T-helper 17 cell (primary cell): ENCODE data around the gene MOGAT2. TPM values are rescaled to one million over a fixed set of nuclear protein-coding genes. Genes with fewer than 3 reads are reported as not detected.
A peak's percentile ranks its signal among the peaks of the same experiment; 100 is the strongest.

Experiments used
- ATAC-seq: fragments of 150-1000 bp; cut with Tn5 transposase; 2 replicates; pipeline ENCODE4 v1.10.0; 2021; ENCODE audit warnings: mild to moderate bottlenecking, moderate library complexity
- DNase-seq, 3 donors: peaks; one replicate each; pipeline versions ENCODE4 v3.0.0 to v3.0.0-alpha.2; 2020 to 2021
- H3K9me3 ChIP-seq: one replicate; pipeline ENCODE4 v1.7.0; 2013; ENCODE audit warnings: low read length, mild to moderate bottlenecking; ENCODE audit not compliant: control insufficient read depth, poor library complexity, severe bottlenecking
- H3K27ac Mint-ChIP-seq: one replicate; pipeline ENCODE4 v1.8.0; 2022; ENCODE audit warnings: mild to moderate bottlenecking, moderate library complexity, mixed read lengths
- H3K27me3 Mint-ChIP-seq: one replicate; pipeline ENCODE4 v1.8.0; 2022; ENCODE audit warnings: mixed read lengths
- H3K36me3 Mint-ChIP-seq: one replicate; pipeline ENCODE4 v1.8.0; 2022; ENCODE audit warnings: low read depth, mixed read lengths
- H3K4me1 Mint-ChIP-seq: one replicate; pipeline ENCODE4 v1.8.0; 2022; ENCODE audit warnings: mild to moderate bottlenecking, mixed read lengths
- H3K4me3 Mint-ChIP-seq: one replicate; pipeline ENCODE4 v1.8.0; 2022; ENCODE audit warnings: mild to moderate bottlenecking, moderate library complexity, mixed read lengths
- total RNA-seq, 4 donors: library from RNA in 2 of 4; stranded (reverse) in 2 of 4; gene quantifications; one replicate each; pipeline ENCODE4 v1.2.3 and lab custom pipeline; 2022 to 2026

MOGAT2 gene
- total RNA-seq, 2 donors from 2014 or later, result not detected

DNA sequence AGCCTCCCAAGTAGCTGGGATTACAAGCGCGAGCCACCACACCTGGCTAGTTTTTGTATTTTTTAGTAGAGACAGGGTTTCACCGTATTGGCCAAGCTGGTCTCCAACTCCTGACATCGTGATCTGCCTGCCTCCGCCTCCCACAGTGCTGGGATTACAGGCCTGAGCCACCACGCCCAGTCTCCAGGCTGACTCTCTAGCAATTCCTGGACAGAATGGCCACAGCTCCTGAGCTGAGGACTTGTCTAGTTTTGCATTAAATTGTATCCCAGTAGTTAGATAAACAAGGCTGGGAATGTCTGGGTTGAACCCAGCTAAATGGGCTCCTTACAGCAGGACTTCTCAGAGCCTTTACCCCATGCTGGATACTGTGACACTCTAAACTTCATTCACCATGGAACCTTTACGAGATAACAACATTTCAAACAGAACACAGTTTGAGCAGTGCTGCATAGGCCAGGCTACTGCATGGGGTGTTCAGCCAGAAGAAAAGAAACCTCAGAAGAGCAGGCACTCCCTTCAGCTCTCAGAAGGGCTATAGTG lies 13.9 kb upstream of the MOGAT2 start:
- Mint-ChIP-seq H3K27me3 (peaks cover 49% of the 10 kb centered on the region), H3K36me3 (peaks cover 5% of the 10 kb centered on the region), H3K4me1 (peaks cover 9% of the 10 kb centered on the region), H3K27ac (no peak overlapping the region), H3K4me3 (no peak overlapping the region)
- no peak for ATAC-seq
- no peak for DNase-seq
- H3K9me3 ChIP-seq, result no peaks in the 10 kb centered on the region

DNA sequence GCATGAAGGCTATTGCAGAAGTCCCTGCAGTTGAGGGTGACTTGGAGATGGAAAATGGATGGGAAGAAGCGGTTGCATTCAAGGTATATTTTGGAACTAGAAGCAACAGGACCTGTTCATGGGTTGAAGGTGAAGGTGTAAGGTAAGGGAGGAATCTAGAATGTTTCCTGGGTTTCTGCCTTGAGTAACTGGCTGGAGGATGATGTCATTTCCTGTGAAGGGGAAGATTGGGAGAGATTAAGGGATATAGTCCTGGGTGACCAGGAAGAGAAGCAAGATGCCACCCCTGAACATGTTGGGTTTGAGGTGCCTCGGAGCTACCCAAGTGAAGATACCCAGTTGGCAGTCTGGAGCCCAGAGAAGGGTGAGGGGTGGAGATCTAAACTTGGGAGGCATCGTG lies 12.1 kb upstream of the MOGAT2 start:
- Mint-ChIP-seq H3K4me1 (peaks cover 9% of the 10 kb centered on the region), H3K27me3 (peaks cover 32% of the 10 kb centered on the region), H3K36me3 (peaks cover 2% of the 10 kb centered on the region), H3K27ac (no peak overlapping the region), H3K4me3 (no peak overlapping the region)
- ATAC-seq (no peak), DNase-seq (no peak)
- H3K9me3 ChIP-seq, result no peaks in the 10 kb centered on the region

DNA sequence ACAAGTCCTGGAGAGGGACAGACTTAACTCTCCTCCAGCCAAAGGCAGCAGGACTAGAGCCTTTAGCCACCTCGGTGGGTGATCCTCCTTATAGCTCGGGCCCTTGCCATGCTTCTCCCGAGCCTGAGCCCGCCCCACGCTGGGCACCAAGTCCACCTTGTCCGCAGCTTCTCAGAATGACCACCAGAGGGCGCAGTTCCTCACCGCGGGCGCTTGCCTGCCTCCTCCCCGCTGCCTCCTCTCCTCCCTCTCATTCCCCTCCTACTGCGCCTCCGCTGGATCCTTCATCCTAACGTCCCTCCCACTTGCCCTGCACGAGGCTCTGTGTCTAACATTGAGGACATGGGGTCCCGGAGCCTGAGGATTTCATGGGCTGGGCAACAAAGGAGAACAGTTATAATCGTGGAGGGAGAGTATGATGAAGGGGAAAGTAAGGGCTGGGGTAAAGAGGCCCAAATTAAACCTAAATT lies 11.3 kb upstream of the MOGAT2 start:
- DNase-seq, result peak; percentile 37 to 51 (median 46)
- ATAC-seq, result peak; percentile 92
- H3K9me3 ChIP-seq, result no peaks in the 10 kb centered on the region
- Mint-ChIP-seq H3K27me3 (peaks cover 33% of the 10 kb centered on the region), H3K4me1 (peaks cover 9% of the 10 kb centered on the region), H3K36me3 (peaks cover 2% of the 10 kb centered on the region), H3K27ac (no peak overlapping the region), H3K4me3 (peak overlapping the region; percentile 52)

DNA sequence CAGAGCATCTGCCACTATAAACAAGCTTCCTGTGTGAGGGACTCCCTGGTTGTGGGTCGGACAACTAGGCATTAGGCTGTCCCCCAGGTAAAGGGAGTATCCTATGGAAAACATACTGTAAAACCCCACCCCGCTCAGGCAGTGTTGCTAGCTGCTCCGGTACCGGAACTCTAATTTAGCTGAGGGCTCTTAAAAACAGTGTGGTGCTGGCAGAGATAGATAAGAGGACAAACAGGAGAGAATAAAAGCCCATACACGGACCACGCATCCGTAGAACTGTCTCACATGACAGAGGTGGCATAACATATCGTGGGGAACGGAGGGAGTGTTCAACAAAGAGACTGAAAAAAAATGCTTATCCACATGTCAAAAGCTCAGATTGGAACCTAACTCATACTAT lies 3.4 kb upstream of the MOGAT2 start:
- no peaks in the 10 kb centered on the region for H3K9me3 ChIP-seq
- Mint-ChIP-seq H3K36me3 (no peaks in the 10 kb centered on the region), H3K4me1 (peaks cover 9% of the 10 kb centered on the region), H3K4me3 (no peak overlapping the region), H3K27me3 (peaks cover 20% of the 10 kb centered on the region), H3K27ac (no peak overlapping the region)
- ATAC-seq (no peak), DNase-seq (no peak)

DNA sequence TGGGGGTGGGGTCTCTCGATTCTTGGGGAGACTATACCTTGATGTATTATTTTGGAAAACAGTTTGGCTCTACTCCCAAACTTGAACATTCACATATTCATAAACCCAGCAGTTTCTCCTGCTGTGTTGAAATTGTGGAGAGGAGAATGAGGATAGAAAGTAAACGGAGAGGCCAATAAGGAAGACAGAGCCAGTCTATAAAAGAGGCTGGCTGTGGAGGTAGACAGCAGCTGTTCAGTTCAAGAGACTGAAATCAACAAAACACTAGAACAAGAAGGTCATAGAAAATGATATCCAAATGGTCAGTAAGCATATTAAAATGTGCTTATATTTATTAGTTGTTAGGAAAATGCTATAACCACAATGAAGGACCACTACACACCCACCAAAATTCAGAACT lies 1.9 kb upstream of the MOGAT2 start:
- Mint-ChIP-seq H3K4me3 (no peak overlapping the region), H3K27me3 (peaks cover 20% of the 10 kb centered on the region), H3K36me3 (no peaks in the 10 kb centered on the region), H3K4me1 (peaks cover 9% of the 10 kb centered on the region), H3K27ac (no peak overlapping the region)
- no peak for ATAC-seq
- no peak for DNase-seq
- H3K9me3 ChIP-seq, result no peaks in the 10 kb centered on the region

DNA sequence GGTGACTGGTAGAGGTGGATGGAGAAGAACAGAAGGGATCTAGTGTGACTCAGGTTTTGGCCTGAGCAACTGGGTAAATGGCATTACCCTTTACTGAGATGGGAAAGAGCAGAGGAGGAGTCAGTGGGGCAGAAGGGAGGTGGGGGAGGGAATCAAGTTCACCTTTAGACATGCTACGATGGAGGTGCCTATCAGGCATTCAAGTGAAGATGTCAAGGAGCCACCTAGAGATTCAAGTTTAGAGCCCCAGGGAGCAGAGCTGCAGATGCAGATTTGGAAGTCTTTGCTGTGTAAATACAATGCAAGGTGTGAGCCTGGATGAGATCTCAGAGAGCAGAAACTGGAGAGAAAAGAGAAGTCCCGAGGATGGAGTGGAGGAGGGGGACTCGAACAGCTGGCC lies 979 bp upstream of the MOGAT2 start:
- H3K9me3 ChIP-seq, result no peaks in the 10 kb centered on the region
- peaks cover 15% of the 10 kb centered on the region for H3K27me3 Mint-ChIP-seq
- no peak for ATAC-seq
- H3K4me1 Mint-ChIP-seq, result peaks cover 11% of the 10 kb centered on the region
- no peak overlapping the region for H3K4me3 Mint-ChIP-seq
- H3K36me3 Mint-ChIP-seq, result no peaks in the 10 kb centered on the region
- H3K27ac Mint-ChIP-seq, result no peak overlapping the region
- no peak for DNase-seq

DNA sequence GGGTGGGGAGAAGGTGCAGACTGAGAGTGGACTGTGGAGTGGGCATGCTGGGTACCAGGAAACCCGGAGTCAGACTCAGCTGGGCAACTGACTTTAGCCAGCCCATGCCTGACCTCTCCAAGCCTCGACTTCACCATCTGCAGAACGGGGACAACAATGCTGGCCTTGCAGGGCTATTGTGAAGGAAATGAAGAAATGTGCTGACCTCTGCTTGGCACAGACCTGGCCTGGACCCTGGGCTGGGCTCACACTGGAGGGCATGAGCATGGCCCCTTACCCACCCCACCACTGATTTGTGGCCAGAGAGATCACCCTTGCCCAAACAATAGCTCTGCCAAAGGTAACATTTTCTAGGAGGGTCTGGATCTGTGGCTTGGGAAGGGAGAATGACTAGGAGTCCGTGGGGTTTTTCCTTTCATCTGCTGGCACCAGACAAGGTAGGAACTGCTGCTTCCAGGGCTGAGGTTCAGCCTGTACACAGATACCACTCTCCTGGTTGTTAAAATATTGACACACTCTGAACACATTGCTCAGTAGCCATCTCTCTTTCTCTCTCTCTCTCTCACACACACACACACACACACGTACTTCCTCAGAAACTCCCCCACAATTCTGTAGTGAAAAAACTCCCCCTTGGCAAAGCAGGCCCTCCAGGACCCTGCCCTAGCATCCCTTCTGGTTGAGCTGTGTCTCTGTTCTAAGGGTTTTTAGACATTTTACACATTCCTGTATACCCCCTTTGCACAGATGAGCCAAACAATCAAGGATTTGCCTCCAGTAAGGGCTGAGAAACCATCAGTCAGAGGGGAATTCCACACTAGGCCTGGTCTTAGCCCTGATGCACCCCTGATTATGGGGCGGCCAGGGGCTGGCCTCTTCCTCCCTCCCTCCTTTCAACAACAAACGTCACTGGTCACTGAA lies 1.0 kb downstream of the MOGAT2 start:
- no peak for DNase-seq
- Mint-ChIP-seq H3K36me3 (no peaks in the 10 kb centered on the region), H3K27ac (peak overlapping the region; percentile 21), H3K4me1 (peaks cover 13% of the 10 kb centered on the region), H3K27me3 (no peaks in the 10 kb centered on the region), H3K4me3 (no peak overlapping the region)
- ATAC-seq, result no peak
- no peaks in the 10 kb centered on the region for H3K9me3 ChIP-seq

DNA sequence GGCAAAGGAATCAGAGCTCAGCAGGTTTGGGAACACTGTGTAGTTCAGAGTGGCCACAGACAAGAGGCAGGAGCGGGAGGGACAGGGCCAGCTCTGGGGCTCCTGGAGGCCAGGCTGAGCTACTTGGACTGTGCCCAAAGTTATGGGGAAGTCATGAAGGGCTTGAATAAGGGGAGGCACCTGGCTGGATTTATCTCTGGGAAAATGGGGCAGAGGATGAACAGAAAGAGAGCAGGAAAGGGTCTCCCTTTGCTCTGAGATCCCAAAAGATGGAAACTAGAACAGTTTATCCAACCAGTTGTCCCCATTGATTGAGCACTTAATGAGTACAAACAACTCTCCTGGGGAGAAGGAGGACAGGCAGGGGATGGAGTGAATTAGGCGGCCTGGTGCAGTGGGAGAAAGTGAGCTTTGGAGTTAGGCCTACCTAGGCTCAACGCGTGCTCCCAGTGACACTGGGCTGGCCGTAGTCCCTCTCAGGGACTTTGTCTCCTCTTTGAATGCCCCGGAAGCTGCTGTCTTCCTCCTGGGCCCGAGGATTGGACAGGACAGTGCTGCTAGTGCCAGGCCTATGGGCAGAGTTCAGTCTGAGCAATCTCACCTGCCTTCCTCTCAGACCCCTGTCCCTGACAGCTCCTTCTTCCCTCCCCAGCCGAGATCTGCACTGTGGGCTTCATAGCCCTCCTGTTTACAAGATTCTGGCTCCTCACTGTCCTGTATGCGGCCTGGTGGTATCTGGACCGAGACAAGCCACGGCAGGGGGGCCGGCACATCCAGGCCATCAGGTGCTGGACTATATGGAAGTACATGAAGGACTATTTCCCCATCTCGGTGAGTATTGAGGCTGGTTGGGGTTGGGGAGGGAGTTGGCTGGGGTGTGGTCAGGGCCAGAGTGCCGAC lies 2.0 kb downstream of the MOGAT2 start:
- no peaks in the 10 kb centered on the region for H3K36me3 Mint-ChIP-seq
- H3K27me3 Mint-ChIP-seq, result no peaks in the 10 kb centered on the region
- no peak overlapping the region for H3K4me3 Mint-ChIP-seq
- ATAC-seq (no peak), DNase-seq (no peak)
- peaks cover 13% of the 10 kb centered on the region for H3K4me1 Mint-ChIP-seq
- no peak overlapping the region for H3K27ac Mint-ChIP-seq
- H3K9me3 ChIP-seq, result no peaks in the 10 kb centered on the region

DNA sequence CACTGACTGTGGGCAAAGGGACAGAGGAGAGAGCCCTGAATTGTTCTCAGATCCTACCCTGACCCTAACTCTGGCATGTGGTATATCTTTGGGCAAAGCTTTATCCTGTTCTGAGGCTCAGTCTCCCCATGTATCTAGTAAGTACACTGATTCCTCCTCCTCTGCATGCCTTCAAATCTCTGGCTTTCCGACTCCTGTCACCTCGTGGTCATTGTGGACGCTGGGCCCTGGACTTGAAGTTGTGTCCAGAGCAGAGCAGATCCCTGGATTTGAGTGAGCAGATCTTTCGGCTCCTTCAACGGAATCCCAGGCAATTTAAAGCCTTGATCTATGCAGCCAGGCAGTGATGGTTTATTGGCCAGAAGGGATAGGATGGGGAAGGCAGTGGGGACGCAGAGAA lies 3.0 kb downstream of the MOGAT2 start:
- H3K9me3 ChIP-seq, result no peaks in the 10 kb centered on the region
- no peak for ATAC-seq
- H3K4me3 Mint-ChIP-seq, result no peak overlapping the region
- DNase-seq, result no peak
- H3K27ac Mint-ChIP-seq, result no peak overlapping the region
- H3K27me3 Mint-ChIP-seq, result no peaks in the 10 kb centered on the region
- H3K4me1 Mint-ChIP-seq, result peaks cover 15% of the 10 kb centered on the region
- no peaks in the 10 kb centered on the region for H3K36me3 Mint-ChIP-seq

DNA sequence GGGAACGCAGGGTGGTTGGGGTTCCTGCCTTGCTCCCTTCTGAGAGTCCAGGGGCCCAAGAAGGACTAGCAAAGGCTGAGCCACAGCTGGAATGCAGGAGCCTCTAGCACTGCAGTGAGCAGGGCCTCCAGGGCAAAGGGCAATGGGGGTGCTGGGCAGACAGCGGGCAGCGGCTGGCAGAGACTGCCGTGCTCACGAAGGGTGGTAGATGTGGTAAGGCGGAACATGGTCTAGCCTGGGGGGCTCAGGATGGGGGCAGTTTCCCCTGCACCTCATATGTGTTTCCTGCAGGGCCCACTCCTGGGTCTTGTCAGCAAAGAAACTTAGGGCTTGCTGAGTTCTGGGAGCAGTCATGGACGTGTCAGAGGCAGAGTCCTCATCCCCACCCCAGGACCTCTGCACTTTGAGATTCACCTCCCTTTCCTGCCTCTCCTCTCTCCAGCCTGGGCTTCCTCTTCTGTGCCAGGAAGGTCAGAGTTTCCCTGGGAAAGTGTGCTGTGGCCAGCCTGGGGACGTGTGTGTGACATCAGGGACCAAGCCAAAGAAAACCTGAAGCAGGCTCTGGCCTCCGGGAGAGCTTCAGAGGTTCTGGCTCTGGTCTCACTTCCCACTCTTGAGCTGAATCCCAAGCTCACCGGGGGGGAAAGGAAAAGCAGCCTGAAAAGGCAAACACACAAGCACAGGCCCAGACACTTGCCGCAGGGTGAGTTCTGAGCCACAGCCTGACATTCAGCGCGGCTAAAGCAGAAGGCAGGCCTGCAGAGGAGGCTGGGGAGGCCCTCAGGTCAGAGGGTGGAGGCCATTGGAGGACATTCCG lies 4.4 kb downstream of the MOGAT2 start:
- Mint-ChIP-seq H3K36me3 (no peaks in the 10 kb centered on the region), H3K4me3 (no peak overlapping the region), H3K27me3 (no peaks in the 10 kb centered on the region), H3K27ac (no peak overlapping the region), H3K4me1 (peaks cover 14% of the 10 kb centered on the region)
- ATAC-seq (no peak), DNase-seq (no peak)
- H3K9me3 ChIP-seq, result no peaks in the 10 kb centered on the region

DNA sequence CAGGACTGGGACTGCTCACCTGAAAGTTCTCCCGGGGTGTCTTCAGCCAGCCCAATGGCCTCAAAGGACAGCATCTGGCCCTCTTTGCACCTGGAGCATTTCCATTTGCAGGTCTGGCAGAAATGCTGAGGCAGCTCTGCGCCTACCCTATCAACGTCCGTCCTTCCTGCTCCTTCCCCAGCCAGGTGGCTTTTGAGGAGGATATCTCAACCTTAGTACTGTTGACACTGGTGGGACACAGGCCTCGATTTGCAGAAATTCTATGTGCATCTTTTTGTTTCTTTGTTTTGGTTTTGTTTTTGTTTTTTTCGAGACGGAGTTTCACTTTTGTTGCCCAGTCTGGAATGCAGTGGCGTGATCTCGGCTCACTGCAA lies 5.0 kb downstream of the MOGAT2 start:
- DNase-seq (no peak), ATAC-seq (no peak)
- no peaks in the 10 kb centered on the region for H3K27me3 Mint-ChIP-seq
- H3K36me3 Mint-ChIP-seq, result no peaks in the 10 kb centered on the region
- no peak overlapping the region for H3K27ac Mint-ChIP-seq
- no peaks in the 10 kb centered on the region for H3K9me3 ChIP-seq
- no peak overlapping the region for H3K4me3 Mint-ChIP-seq
- H3K4me1 Mint-ChIP-seq, result peaks cover 10% of the 10 kb centered on the region

DNA sequence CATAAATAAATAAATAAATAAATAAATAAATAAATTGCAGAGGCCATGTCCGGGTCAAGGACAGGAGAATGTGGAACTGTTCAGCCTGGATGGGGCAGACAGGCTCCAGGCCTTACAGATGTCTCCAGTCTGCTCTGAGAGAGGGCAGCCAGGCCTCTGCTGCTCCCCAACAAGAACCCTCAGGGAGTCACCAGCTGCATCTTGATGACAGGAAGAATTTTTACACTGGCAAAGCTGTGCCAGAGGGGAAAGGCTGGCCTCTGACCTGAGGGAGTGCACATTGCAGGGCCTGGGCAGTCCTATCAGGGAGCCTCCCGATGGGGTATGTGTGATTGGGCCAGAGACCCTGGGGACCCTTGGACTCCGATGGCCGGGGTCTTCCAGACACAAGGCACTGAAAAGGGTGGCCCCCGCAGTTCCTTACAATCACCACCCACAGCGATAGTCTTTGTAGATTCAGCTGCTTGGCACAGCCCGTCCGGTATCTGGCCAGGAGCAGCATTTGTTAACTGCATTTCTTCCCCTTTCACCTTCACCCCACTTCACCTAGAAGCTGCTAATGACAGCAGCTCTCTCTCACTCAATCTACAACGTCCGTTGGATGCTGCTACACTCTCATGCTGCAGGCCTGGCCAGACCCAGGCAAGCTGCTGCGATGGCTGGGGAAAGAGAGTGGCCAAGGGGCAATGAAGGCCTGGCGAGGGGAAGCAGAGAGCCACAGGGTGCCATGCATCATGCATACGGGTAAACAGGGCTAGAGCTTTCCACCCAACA lies 8.1 kb downstream of the MOGAT2 start:
- Mint-ChIP-seq H3K4me3 (no peak overlapping the region), H3K36me3 (no peaks in the 10 kb centered on the region), H3K27me3 (no peaks in the 10 kb centered on the region), H3K4me1 (peaks cover 10% of the 10 kb centered on the region), H3K27ac (peak overlapping the region; percentile 27)
- no peak for DNase-seq
- no peak for ATAC-seq
- no peaks in the 10 kb centered on the region for H3K9me3 ChIP-seq
